IPS-20b (cell line): ENCODE data around the gene CDCA3.

Source experiments
- H3K27ac ChIP-seq: one replicate; pipeline ENCODE4 v1.5.1; 2013; ENCODE audit warnings: low read length
- H3K27me3 ChIP-seq: 2 replicates; pipeline ENCODE4 v1.6.1; 2013; ENCODE audit warnings: mild to moderate bottlenecking, low read length, inconsistent platforms; ENCODE audit not compliant: insufficient read depth
- H3K36me3 ChIP-seq: 2 replicates; pipeline ENCODE4 v1.6.1; 2013; ENCODE audit warnings: low read depth, mild to moderate bottlenecking, inconsistent platforms, low read length, moderate library complexity; ENCODE audit not compliant: insufficient read depth
- H3K4me1 ChIP-seq: 2 replicates; pipeline ENCODE4 v1.6.1; 2013; ENCODE audit warnings: mild to moderate bottlenecking, control low read depth, inconsistent platforms, low read length, moderate library complexity; ENCODE audit not compliant: insufficient read depth
- H3K4me3 ChIP-seq: 2 replicates; pipeline ENCODE4 v1.5.1; 2013; ENCODE audit warnings: mild to moderate bottlenecking, low read length, inconsistent platforms
- H3K9ac ChIP-seq: 2 replicates; pipeline ENCODE4 v1.6.1; 2013; ENCODE audit warnings: low read depth, mild to moderate bottlenecking, inconsistent platforms, low read length, moderate library complexity
- H3K9me3 ChIP-seq: 2 replicates; pipeline ENCODE4 v1.6.1; 2013; ENCODE audit warnings: mild to moderate bottlenecking, low read depth, low read length, inconsistent platforms; ENCODE audit not compliant: insufficient read depth

CDCA3 gene

DNA sequence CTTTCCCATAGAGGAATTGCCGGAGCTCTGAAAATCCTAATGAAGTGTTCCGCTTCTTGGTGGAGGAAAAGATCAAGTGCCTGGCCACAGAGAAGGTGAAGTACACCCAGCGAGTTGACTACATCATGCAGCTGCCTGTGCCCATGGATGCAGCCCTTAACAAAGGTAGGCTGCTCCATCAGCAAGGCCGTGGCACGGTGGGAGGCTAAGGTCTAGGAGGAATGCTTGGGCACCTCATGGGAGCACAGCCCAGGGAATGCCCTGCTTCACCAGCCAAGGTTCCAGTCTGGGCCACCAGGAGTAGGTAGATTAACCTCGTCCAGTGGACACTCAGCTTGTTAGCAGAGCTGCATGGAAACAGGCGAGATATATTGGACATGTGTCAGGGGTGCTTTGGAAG, 9.9 kb upstream of the CDCA3 start:
- no peak overlapping the region for H3K9ac ChIP-seq
- H3K4me1 ChIP-seq = no peaks in the 10 kb centered on the region
- H3K36me3 ChIP-seq = peaks cover 96% of the 10 kb centered on the region
- H3K4me3 ChIP-seq = no peak overlapping the region
- H3K9me3 ChIP-seq = no peaks in the 10 kb centered on the region
- H3K27me3 ChIP-seq = no peaks in the 10 kb centered on the region
- no peak overlapping the region for H3K27ac ChIP-seq

DNA sequence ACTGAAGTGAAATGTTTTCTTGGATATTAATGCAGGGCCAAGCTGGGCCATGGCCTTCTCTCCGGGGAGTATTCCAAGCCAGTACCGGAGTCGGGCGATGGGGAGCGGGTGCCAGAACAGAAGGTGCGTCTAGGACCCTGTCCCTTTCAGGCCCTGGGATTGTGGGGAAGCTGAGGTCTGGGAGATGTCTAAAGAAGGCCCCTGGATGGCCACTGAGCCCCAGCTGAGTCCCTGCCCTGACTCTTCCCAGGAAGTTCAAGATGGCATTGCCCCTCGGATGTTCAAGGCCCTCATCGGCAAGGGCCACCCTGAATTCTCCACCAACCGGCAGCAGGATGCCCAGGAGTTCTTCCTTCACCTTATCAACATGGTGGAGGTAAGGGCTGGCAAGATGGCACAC, 9.0 kb upstream of the CDCA3 start:
- Histone ChIP-seq H3K4me3 (no peak overlapping the region), H3K36me3 (peaks cover 99% of the 10 kb centered on the region), H3K27ac (no peak overlapping the region), H3K4me1 (no peaks in the 10 kb centered on the region), H3K9me3 (no peaks in the 10 kb centered on the region), H3K27me3 (no peaks in the 10 kb centered on the region), H3K9ac (no peak overlapping the region)

DNA sequence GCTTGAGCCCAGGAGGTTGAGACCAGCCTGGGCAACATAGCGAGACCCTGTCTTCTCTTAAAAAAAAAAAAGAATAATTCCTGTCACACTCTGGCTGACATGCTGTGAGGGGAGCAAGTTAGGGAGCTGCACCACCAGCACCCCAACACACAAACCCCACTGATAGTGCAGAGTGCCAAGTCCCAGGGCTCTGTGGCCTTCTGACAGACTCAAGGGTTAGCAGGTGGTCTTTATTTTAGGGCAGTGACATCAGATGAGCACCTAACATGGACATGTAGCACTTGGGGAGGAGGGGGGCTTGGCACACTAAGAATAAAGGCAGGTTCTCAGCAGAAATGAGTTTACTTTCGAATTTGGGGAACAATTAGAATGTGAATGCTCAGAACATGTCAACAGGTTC, 7.7 kb upstream of the CDCA3 start:
- H3K27me3 ChIP-seq = no peaks in the 10 kb centered on the region
- H3K4me1 ChIP-seq = no peaks in the 10 kb centered on the region
- H3K27ac ChIP-seq = no peak overlapping the region
- no peak overlapping the region for H3K4me3 ChIP-seq
- H3K36me3 ChIP-seq = peaks cover 90% of the 10 kb centered on the region
- H3K9ac ChIP-seq = no peak overlapping the region
- H3K9me3 ChIP-seq = no peaks in the 10 kb centered on the region

DNA sequence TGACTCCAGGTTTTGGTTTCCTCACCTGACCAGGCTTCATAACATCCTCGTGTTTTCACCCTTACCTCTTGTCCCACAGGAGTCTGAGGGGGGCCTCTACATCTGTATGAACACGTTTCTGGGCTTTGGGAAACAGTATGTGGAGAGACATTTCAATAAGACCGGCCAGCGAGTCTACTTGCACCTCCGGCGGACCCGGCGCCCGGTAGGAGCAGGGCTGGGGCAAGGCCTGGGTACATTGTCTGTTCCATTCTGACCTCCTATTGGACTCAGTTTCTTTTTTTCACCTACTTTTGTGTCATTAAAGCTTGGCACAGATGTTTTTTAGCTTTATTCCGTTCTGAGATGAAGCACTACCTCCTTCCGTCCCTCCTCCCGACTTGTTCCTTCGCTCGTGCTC, 4.2 kb upstream of the CDCA3 start:
- no peak overlapping the region for H3K4me3 ChIP-seq
- H3K27me3 ChIP-seq = no peaks in the 10 kb centered on the region
- peaks cover 55% of the 10 kb centered on the region for H3K36me3 ChIP-seq
- no peaks in the 10 kb centered on the region for H3K9me3 ChIP-seq
- no peak overlapping the region for H3K27ac ChIP-seq
- no peak overlapping the region for H3K9ac ChIP-seq
- peaks cover 8% of the 10 kb centered on the region; the same call in 1 of the 2 replicates for H3K4me1 ChIP-seq

DNA sequence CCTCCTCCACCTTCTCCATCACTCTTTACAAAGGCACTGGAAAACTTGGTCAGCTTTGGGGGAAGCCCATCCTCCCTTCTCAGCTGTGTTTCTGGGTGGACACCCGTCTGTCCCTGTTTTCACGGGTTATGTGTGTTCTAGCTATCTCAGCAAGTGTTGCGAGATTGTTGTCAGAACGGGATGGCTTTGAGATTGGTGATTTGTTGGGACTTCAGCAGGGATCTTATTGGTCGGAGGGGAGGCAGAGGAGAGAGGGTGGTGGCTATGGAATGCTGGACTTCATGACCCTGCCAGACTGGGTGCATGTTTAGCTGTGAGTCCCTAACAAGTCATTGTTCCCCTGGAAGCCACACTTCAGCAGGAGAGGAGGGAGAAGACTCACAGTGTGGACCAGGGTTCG, 3.0 kb upstream of the CDCA3 start:
- H3K36me3 ChIP-seq = peaks cover 55% of the 10 kb centered on the region
- H3K9ac ChIP-seq = no peak overlapping the region
- H3K27ac ChIP-seq = no peak overlapping the region
- H3K4me3 ChIP-seq = no peak overlapping the region
- no peaks in the 10 kb centered on the region for H3K27me3 ChIP-seq
- H3K4me1 ChIP-seq = peaks cover 9% of the 10 kb centered on the region; the same call in 1 of the 2 replicates
- no peaks in the 10 kb centered on the region for H3K9me3 ChIP-seq

DNA sequence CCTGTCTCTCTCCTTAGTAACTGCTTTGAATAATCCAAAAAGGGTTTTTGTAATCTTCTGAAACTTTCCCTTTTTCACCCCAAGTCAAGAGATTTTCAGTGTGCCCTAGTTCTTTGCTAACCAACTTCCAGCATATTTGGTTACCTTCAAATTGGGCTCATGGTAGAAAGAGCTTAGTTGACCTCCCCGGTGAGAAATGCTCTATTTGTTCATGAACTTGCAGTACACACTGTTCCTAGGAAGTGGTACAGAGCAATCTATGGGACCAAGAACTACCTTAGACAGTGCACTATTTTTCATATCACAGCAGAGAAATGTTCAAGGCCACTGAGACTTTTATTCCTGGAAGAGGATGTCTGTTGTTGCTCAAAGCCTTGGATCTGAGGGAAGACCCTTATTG, 2.5 kb upstream of the CDCA3 start:
- Histone ChIP-seq H3K27ac (no peak overlapping the region), H3K4me1 (peaks cover 9% of the 10 kb centered on the region; the same call in 1 of the 2 replicates), H3K4me3 (peak overlapping the region; percentile 77; the same call in 1 of the 2 replicates)

DNA sequence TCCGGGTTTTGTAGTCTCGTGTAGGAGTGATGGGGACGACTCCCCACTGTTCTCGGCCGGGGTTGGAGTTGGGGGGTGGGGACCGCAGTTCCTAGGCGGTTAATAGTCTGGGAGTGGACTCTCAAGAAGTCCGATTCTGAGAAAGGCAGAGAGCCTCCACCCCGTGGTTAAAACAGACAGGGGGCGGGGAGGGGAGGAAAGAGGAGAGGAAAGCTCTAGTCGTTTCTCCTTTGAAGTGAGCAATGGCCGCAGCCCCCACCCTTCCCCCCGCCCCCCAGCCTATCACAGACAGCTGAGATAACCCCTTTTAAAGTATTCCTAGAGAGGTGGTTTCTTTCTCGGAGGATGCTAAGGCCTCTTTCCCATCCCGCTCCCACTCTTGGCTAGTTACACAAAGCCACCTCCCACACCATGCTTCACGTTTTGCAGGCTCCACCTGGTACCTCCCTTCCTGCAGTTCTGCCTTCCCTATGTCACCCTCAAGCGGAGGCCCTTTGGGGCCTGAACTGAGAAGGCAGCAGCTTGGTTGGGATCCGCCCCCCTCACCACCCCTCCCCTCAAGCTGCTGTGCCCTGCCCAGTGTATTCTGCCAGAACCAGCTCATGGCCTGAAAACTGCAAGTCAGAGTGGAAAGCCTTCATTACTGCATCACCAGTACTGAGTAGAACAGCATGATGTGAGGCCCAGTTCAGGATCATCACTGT, 1.7 kb upstream of the CDCA3 start:
- peaks cover 53% of the 10 kb centered on the region for H3K36me3 ChIP-seq
- H3K9me3 ChIP-seq = no peaks in the 10 kb centered on the region
- no peaks in the 10 kb centered on the region for H3K27me3 ChIP-seq
- peak overlapping the region; percentile 77 for H3K4me3 ChIP-seq
- H3K4me1 ChIP-seq = peaks cover 9% of the 10 kb centered on the region; the same call in 1 of the 2 replicates
- H3K27ac ChIP-seq = no peak overlapping the region
- peak overlapping the region; percentile 75; the same call in 1 of the 2 replicates for H3K9ac ChIP-seq

More for the DNA sequence above, 2.5 kb upstream of the CDCA3 start:
- Histone ChIP-seq H3K9ac (peak overlapping the region; percentile 75; the same call in 1 of the 2 replicates), H3K9me3 (no peaks in the 10 kb centered on the region), H3K27me3 (no peaks in the 10 kb centered on the region), H3K36me3 (peaks cover 55% of the 10 kb centered on the region)

DNA sequence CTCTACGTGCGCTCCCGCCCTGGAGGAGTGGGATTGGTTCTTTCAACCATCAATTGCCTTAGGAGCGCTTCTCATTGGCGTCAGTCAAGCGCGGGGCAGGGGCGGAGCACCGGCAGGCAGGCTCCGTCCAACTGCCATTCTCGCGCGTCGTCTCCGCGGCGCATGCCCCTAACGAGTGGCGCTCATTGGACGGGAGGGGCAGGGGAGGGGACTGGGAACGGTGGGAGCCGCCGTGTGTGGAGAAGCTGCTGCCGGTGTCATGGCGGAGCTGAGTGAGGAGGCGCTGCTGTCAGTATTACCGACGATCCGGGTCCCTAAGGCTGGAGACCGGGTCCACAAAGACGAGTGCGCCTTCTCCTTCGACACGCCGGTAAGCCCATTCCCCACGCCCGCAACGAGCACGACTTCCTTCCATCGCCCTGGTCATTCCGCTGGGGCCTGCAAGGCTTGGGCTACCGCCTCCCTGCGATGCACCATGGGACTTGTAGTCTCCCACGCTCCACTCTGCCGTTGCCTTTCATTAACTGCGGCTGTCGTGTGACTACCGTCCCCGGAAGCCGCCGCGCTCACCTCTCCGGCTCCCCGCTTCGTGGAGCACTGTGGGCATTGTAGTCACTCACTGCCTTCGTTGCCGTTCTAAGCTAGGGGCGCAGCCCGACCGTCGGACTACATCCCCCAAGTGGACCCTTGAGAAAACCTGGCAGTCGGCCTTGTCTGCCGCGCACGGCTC, 1.0 kb upstream of the CDCA3 start, which contains the start of gene USP5:
TSS of gene USP5 (plus strand) at position 230 of the 730 bp plus-strand sequence. CDS start at position 260, 30 bp downstream.
- Histone ChIP-seq H3K4me1 (peaks cover 9% of the 10 kb centered on the region; the same call in 1 of the 2 replicates), H3K4me3 (peak within 1 kb of the TSS; percentile 77), H3K9me3 (no peaks in the 10 kb centered on the region), H3K36me3 (peaks cover 53% of the 10 kb centered on the region), H3K27me3 (no peaks in the 10 kb centered on the region), H3K27ac (peak within 1 kb of the TSS; percentile 80), H3K9ac (peak within 1 kb of the TSS; percentile 89)

DNA sequence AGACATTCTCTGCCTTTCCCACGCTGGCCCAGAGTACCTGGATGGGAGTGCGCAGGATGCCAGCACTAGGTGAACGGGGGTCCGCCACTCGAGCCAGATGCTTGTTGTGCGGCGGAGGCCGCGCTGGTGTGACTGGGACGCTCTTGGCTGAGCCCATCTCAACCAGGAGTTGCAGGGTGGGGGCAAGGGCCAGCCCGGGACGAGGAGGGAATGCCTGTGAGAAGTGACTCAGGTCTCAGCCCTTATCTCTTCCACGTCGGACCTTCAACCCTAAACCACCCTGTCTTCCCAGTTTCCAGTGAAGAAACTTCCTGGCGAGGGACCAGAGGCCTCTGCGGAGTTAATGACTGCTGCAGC, 312 bp downstream of the CDCA3 start:
- no peak overlapping the region for H3K27ac ChIP-seq
- H3K9ac ChIP-seq = peak overlapping the region; percentile 89
- peaks cover 53% of the 10 kb centered on the region for H3K36me3 ChIP-seq
- no peaks in the 10 kb centered on the region for H3K27me3 ChIP-seq
- H3K4me3 ChIP-seq = peak overlapping the region; percentile 77
- H3K9me3 ChIP-seq = no peaks in the 10 kb centered on the region
- H3K4me1 ChIP-seq = peaks cover 9% of the 10 kb centered on the region; the same call in 1 of the 2 replicates

DNA sequence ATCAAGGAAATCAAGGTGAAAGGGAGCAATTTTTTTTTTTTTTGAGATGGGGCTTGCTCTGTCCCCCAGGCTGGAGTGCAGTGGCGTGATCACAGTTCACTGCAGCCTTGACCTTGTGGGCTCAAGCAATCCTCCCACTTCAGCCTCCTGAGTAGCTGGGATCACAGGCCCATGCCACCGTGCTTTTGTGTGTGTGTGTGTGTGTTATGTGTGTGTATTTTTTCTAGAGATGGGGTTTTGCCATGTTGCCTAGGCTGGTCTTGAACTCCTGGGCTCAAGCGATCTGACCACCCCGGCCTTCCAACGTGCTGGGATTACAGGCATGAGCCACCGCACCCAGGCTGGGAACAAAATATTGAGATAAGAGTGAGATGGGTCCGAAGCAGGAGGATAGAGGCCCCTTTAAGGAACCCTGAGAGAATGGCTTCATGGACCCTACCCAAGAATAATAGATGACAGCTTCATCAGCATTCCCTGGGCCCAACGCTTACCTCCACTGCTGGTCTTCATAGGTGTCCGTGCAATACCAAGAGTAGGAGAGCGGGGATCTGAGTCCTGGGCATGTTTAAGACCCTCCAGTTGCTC, 1.0 kb downstream of the CDCA3 start:
- Histone ChIP-seq H3K27ac (no peak overlapping the region), H3K9me3 (no peaks in the 10 kb centered on the region), H3K36me3 (peaks cover 53% of the 10 kb centered on the region), H3K4me1 (peaks cover 9% of the 10 kb centered on the region; the same call in 1 of the 2 replicates), H3K4me3 (peak overlapping the region; percentile 77), H3K9ac (peak overlapping the region; percentile 89; the same call in 1 of the 2 replicates), H3K27me3 (no peaks in the 10 kb centered on the region)

DNA sequence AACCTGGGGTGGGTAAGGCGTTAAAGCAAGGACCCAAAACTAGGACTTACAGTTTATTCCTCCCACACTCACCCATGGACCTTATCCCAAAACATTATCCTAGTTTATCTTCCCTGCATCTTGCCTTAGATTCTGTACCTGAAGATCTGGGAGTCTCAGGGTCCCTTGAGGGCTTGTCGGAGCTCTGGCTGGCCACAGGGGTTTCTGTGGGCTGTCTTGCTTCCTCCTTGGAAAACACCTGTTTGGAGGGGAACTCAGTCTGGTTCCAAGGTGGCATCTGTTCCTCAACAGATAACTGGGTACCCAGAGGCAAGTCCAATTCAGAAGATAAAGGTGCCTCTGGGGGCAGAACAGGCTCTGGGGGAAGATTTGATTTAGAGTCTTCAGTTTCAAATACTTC, 1.7 kb downstream of the CDCA3 start:
- H3K4me3 ChIP-seq = no peak overlapping the region
- H3K9ac ChIP-seq = no peak overlapping the region
- H3K27ac ChIP-seq = no peak overlapping the region
- H3K27me3 ChIP-seq = no peaks in the 10 kb centered on the region
- H3K4me1 ChIP-seq = peaks cover 9% of the 10 kb centered on the region; the same call in 1 of the 2 replicates
- peaks cover 56% of the 10 kb centered on the region for H3K36me3 ChIP-seq
- H3K9me3 ChIP-seq = no peaks in the 10 kb centered on the region
